ENCODE results near the gene DNLZ.

DNLZ gene

DNA sequence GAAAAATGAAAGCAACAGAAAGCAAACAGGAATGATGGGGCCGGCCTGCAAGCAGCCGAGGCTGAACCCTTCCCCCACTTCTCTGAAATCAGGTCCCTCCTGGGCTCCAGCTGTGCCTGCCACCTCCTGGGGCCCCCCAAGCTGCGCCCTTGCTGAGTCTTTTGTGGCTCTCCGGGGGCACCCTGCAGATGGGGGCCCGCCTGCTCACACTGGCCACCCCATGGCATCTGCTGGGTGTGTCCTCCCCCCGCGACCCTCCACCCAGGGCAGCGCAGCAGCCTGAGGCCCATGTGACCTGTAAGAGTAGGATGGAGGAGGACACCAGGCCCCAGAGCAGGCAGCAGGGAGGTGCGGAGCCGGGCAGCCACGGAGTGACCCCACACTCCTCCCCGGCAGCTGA is 30.5 kb downstream of the DNLZ start:
- no peak for DNase-seq (ENCODE audit: insufficient read length, low spot score)
- no peak for FAIRE-seq
- TF ChIP-seq, protein P1, sequence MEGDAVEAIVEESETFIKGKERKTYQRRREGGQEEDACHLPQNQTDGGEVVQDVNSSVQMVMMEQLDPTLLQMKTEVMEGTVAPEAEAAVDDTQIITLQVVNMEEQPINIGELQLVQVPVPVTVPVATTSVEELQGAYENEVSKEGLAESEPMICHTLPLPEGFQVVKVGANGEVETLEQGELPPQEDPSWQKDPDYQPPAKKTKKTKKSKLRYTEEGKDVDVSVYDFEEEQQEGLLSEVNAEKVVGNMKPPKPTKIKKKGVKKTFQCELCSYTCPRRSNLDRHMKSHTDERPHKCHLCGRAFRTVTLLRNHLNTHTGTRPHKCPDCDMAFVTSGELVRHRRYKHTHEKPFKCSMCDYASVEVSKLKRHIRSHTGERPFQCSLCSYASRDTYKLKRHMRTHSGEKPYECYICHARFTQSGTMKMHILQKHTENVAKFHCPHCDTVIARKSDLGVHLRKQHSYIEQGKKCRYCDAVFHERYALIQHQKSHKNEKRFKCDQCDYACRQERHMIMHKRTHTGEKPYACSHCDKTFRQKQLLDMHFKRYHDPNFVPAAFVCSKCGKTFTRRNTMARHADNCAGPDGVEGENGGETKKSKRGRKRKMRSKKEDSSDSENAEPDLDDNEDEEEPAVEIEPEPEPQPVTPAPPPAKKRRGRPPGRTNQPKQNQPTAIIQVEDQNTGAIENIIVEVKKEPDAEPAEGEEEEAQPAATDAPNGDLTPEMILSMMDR (IDR thresholded peaks at IDR 0.05; ENCODE audit: insufficient read depth, missing control alignments): no peak

DNA sequence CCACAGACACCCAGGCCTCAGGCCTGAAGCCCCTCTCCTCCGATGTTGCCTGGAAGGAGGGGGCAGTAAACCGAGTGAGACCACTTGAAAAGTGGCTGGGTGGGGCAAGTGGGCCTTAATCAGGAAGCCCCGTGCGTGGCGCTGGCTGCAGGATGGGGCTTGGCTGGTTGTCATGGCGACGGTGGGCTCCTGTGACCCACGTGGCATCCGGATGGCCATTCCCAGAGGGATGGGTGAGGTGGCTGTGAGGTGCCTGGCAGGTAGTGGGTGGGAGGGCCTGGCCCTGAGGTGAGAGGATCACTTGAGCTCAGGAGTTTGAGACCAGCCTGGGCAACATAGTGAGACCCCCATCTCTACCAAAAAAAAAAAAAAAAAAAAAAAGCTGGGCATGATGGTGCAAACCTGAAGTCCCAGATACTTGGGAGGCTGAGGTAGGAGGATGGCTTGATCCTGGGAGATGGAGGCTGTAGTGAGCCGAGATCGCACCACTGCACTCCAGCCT is 31.0 kb downstream of the DNLZ start:
- no peak for DNase-seq (ENCODE audit: insufficient read length, low spot score)
- TF ChIP-seq, protein P1 (IDR thresholded peaks at IDR 0.05; ENCODE audit: insufficient read depth, missing control alignments): no peak
- no peak for FAIRE-seq

DNA sequence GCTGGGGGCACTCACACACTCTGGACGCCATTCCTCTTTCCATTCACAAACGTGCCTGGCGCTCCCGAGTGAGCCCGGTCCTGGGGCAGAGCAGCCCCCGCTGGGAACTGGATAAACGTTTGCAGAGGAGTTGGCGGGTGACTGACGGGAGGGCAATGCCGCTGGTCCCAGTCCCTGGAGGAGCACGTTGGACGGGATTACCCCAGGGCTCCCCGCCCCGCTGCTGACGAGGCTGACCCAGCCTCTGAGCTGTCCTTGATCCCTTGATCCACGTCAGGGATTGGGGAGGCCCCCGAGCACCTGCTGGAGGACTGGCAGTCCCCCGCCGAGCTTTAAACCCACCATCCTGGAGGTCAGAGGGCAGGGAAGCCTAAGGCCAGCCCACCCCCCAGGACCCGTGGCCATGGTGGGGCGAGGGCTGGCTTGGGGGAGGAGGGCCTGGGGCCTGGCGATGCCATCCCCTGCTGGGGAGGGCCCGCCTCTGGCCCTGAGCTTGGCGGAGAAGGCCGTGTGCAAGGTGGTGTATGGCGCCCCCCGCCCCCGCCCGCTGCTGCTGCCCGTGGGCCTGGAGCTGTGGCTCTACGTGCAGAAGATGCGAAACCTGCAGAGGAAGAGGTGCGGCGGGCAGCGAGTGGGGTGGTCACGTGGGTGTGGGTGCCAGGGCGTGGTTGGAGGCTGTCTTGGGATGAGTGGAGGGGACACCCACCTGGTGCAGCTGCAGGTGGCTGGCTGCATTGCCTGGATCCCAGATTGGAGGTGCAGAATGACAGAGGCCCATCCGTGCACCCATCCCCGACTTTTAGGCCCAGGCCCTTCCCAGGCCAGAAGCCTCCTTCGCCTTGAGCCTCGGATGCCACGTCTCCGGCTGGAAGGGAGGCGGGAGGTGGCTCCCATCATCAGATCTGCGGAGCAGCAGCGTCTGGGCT is 31.7 kb downstream of the DNLZ start:
- FAIRE-seq (no peak), DNase-seq (ENCODE audit: insufficient read length, low spot score) (peak; percentile 98)
- TF ChIP-seq, protein P1 (IDR thresholded peaks at IDR 0.05; ENCODE audit: insufficient read depth, missing control alignments): no peak

DNA sequence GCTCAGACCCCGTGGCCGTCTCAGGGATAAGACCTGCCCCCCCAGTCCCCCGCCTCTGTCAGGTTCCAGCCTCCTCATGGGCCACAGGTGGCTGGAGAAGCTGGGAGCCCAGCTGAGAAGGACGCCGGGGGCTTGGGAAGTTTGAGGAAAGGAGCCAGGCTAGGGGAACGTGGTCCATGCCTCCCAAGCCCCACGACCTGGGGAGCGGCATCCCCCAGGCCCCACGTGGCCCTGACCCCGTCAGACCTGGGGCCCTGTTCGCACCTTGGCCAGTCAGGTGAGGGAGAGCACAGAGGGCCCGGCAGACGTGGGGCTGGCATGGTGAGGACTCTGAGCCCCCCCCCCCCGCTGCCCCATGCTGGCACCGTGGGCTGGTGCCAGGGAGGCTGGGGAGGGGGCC is 32.5 kb downstream of the DNLZ start:
- DNase-seq (ENCODE audit: insufficient read length, low spot score) (no peak), FAIRE-seq (no peak)
- TF ChIP-seq, protein P1 (IDR thresholded peaks at IDR 0.05; ENCODE audit: insufficient read depth, missing control alignments): no peak

DNA sequence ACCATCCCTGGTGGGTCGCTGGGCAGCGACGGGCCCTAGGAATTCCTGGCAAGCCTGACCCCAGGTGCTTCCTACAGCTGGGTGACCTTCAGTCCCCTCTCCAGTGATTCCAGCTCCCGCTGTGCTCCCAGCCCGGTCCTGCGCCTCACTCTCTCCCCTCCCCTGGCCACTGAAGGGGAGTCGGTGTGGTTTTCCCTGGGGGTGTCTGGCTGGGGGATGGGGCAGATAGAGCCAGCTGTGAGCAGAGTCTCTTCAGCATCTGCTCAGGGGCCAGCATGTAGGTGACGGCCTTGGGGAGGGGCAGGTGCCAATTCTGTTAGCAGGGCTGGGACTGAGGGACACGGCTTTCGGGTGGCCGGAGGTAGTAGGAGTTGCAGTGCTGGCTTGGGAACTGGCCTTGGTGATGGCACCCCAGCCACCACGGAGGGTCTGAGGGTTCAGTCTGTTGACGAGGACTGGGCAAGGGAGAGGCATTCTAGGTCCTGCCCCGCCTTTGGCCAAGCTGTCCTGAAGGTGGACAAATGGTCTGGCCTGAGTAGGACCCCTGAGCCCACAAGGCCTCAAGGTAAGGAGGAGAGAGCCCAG is 33.0 kb downstream of the DNLZ start:
- FAIRE-seq: no peak

DNA sequence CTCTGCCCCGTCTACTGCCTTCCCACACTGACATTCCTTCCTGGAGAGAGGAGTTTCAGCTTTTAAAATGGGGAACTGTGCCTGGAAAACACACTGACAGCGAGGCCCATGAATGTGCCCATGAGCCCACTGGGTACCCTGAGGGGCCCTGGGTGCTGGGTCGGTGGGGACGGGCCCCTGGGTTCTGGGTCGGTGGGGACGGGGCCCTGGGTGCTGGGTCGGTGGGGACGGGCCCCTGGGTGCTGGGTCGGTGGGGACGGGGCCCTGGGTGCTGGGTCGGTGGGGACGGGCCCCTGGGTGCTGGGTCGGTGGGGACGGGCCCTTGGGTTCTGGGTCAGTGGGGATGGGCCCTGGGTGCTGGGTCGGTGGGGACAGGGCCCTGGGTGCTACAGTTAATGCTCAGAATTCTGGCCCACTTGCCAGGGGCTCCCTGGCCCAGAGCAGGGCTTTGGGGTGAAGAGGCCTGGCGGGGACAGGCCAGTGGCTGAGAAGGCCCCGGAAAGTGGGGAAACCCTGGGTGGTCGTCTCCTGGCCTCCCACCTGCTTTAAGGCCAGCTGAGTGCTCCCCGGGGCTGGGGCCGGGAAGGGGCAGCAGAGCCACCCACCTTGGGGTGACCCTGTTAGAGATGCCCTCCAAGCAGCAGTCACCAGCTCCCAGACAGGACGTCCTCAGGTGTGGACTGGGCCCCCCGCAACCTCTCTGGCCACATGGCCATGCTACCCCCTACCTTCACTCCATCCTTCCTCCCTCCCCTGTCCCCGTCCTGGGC is 33.7 kb downstream of the DNLZ start:
- DNase-seq (ENCODE audit: insufficient read length, low spot score) (no peak), FAIRE-seq (no peak)
- TF ChIP-seq, protein P1 (IDR thresholded peaks at IDR 0.05; ENCODE audit: insufficient read depth, missing control alignments): no peak

More for the DNA sequence above, 33.0 kb downstream of the DNLZ start:
- TF ChIP-seq, protein P1 (IDR thresholded peaks at IDR 0.05; ENCODE audit: insufficient read depth, missing control alignments): no peak
- DNase-seq (ENCODE audit: insufficient read length, low spot score): no peak
